Activated CD4-positive, alpha-beta memory T cell treated with anti-CD3 and anti-CD28 coated beads, Interleukin-2, amount 10 ng/mL, durations not matched to agents 7 days and 5 days (primary cell): ENCODE data around the gene RNF224. TPM values are rescaled to one million over a fixed set of nuclear protein-coding genes. Genes with fewer than 3 reads are reported as not detected.

Source experiments
- CTCF ChIA-PET: fragments of 350-600 bp; sonication (Branson Sonifier 250); formaldehyde crosslinking; loops from one replicate; lab custom pipeline; 2021; ENCODE audit warnings: antibody characterized with exemption, inconsistent platforms; lab: Charles Lee
- POLR2A ChIA-PET: fragments of 350-600 bp; sonication (Branson Sonifier 250); formaldehyde crosslinking; loops from one replicate; lab custom pipeline; 2021; ENCODE audit warnings: antibody characterized with exemption; lab: Charles Lee
- DNase-seq: peaks from one replicate; pipeline ENCODE4 v3.0.0-alpha.2; 2020
- H3K27ac Mint-ChIP-seq: one replicate; pipeline ENCODE4 v1.8.0; 2021; ENCODE audit warnings: mild to moderate bottlenecking, mixed read lengths
- H3K27me3 Mint-ChIP-seq: one replicate; pipeline ENCODE4 v1.8.0; 2021; ENCODE audit warnings: mixed read lengths
- H3K36me3 Mint-ChIP-seq: one replicate; pipeline ENCODE4 v1.8.0; 2021; ENCODE audit warnings: low read depth, mixed read lengths
- H3K4me1 Mint-ChIP-seq: one replicate; pipeline ENCODE4 v1.8.0; 2021; ENCODE audit warnings: mixed read lengths
- H3K4me3 Mint-ChIP-seq: one replicate; pipeline ENCODE4 v1.8.0; 2021; ENCODE audit warnings: mild to moderate bottlenecking, mixed read lengths
- H3K9me3 Mint-ChIP-seq: one replicate; pipeline ENCODE4 v1.8.0; 2021; ENCODE audit warnings: mixed read lengths
- total RNA-seq, 2 experiments: library from RNA; stranded (reverse); gene quantifications; one replicate each; pipeline ENCODE4 v1.2.3, GENCODE V29; 2021

RNF224 gene
- total RNA-seq, 2 experiments from 2014 or later, result 0.20 TPM; not detected in 1

GRCh38 chr9:137205126-137206069, 21.9 kb upstream of the RNF224 start, which contains the start of the genes NDOR1 and TMEM203:
TSS of gene NDOR1 (plus strand) at chr9:137205700. CDS start at chr9:137205778, 78 bp downstream.
TSS of gene TMEM203 (minus strand) at chr9:137205648. CDS start at chr9:137205414, 234 bp downstream.
- H3K4me1 Mint-ChIP-seq, result peaks cover 58% of the 10 kb centered on the region
- POLR2A ChIA-PET, result interaction anchor here (0.6 to 7.9 kb wide), 17 partner anchors 9 to 134 kb away, joined by 3 to 97 read pairs (median 4); partner anchors contain the start of genes ANAPC2, CYSRT1, DPP7 and NELFB
- H3K4me3 Mint-ChIP-seq, result peak within 1 kb of the TSS; percentile 92
- peak within 1 kb of the TSS; percentile 90 for H3K27ac Mint-ChIP-seq
- DNase-seq, result peak; percentile 94
- H3K36me3 Mint-ChIP-seq, result peaks cover 22% of the 10 kb centered on the region
- no peaks in the 10 kb centered on the region for H3K27me3 Mint-ChIP-seq
- H3K9me3 Mint-ChIP-seq, result no peaks in the 10 kb centered on the region
- CTCF ChIA-PET, result interaction anchor here (1.5 to 2.6 kb wide), 4 partner anchors 16 to 22 kb away, joined by 3 to 8 read pairs (median 6); partner anchors contain the start of genes RNF208 and RNF224

- Mint-ChIP-seq H3K4me1 (peaks cover 49% of the 10 kb centered on the region), H3K27ac (peak overlapping the region; percentile 90), H3K27me3 (no peaks in the 10 kb centered on the region), H3K4me3 (peak overlapping the region; percentile 92), H3K36me3 (peaks cover 24% of the 10 kb centered on the region), H3K9me3 (no peaks in the 10 kb centered on the region)
- ChIA-PET CTCF (interaction anchor here (0.8 to 1.2 kb wide), 2 partner anchors 18 to 88 kb away, joined by 3 read pairs; partner anchors contain the start of gene SSNA1), POLR2A (interaction anchor here (1.1 to 7.9 kb wide), 8 partner anchors 11 to 92 kb away, joined by 3 to 97 read pairs (median 11); partner anchors contain the start of genes ANAPC2, CYSRT1, DPP7 and RNF208)
- no peak for DNase-seq
These were observed 20.7 kb upstream of the RNF224 start for GRCh38 chr9:137206602-137207001.

- peaks cover 23% of the 10 kb centered on the region for H3K36me3 Mint-ChIP-seq
- no peaks in the 10 kb centered on the region for H3K27me3 Mint-ChIP-seq
- DNase-seq, result no peak
- ChIA-PET CTCF (no interaction called here), POLR2A (no interaction called here)
- no peaks in the 10 kb centered on the region for H3K9me3 Mint-ChIP-seq
- no peak overlapping the region for H3K4me3 Mint-ChIP-seq
- H3K27ac Mint-ChIP-seq, result no peak overlapping the region
- peaks cover 17% of the 10 kb centered on the region for H3K4me1 Mint-ChIP-seq
These were observed 15.8 kb upstream of the RNF224 start for GRCh38 chr9:137211532-137211931.

GRCh38 chr9:137212520-137212919, 14.8 kb upstream of the RNF224 start:
- H3K4me1 Mint-ChIP-seq, result peaks cover 7% of the 10 kb centered on the region
- ChIA-PET CTCF (no interaction called here), POLR2A (interaction anchor here (0.7 kb wide), 1 partner anchor 10 kb away, joined by 4 read pairs; the partner anchor contains the start of gene RNF208)
- peaks cover 13% of the 10 kb centered on the region for H3K36me3 Mint-ChIP-seq
- H3K9me3 Mint-ChIP-seq, result no peaks in the 10 kb centered on the region
- no peak overlapping the region for H3K27ac Mint-ChIP-seq
- H3K27me3 Mint-ChIP-seq, result no peaks in the 10 kb centered on the region
- DNase-seq, result no peak
- no peak overlapping the region for H3K4me3 Mint-ChIP-seq

- DNase-seq, result no peak
- H3K4me1 Mint-ChIP-seq, result peaks cover 5% of the 10 kb centered on the region
- H3K36me3 Mint-ChIP-seq, result peaks cover 9% of the 10 kb centered on the region
- H3K27ac Mint-ChIP-seq, result no peak overlapping the region
- POLR2A ChIA-PET, result interaction anchor here (0.7 to 1.4 kb wide), 2 partner anchors 9 kb away, joined by 4 read pairs; partner anchors contain the start of gene RNF208
- H3K9me3 Mint-ChIP-seq, result no peaks in the 10 kb centered on the region
- H3K4me3 Mint-ChIP-seq, result no peak overlapping the region
- CTCF ChIA-PET, result no interaction called here
- H3K27me3 Mint-ChIP-seq, result no peaks in the 10 kb centered on the region
These were observed 13.9 kb upstream of the RNF224 start for GRCh38 chr9:137213160-137214060.

GRCh38 chr9:137214620-137215019, 12.7 kb upstream of the RNF224 start:
- ChIA-PET POLR2A (interaction anchor here (0.7 to 1.4 kb wide), 2 partner anchors 9 to 10 kb away, joined by 3 to 4 read pairs; no protein-coding TSS in a partner anchor), CTCF (interaction anchor here (1.6 kb wide), 1 partner anchor 22 kb away, joined by 3 read pairs; no protein-coding TSS in a partner anchor)
- H3K36me3 Mint-ChIP-seq, result peaks cover 6% of the 10 kb centered on the region
- H3K9me3 Mint-ChIP-seq, result no peaks in the 10 kb centered on the region
- H3K4me3 Mint-ChIP-seq, result no peak overlapping the region
- no peaks in the 10 kb centered on the region for H3K27me3 Mint-ChIP-seq
- H3K4me1 Mint-ChIP-seq, result peaks cover 1% of the 10 kb centered on the region
- H3K27ac Mint-ChIP-seq, result no peak overlapping the region
- DNase-seq, result no peak

- Mint-ChIP-seq H3K36me3 (peaks cover 6% of the 10 kb centered on the region), H3K9me3 (no peaks in the 10 kb centered on the region), H3K27me3 (no peaks in the 10 kb centered on the region), H3K4me1 (peaks cover 1% of the 10 kb centered on the region), H3K27ac (no peak overlapping the region), H3K4me3 (no peak overlapping the region)
- CTCF ChIA-PET, result interaction anchor here (1.6 kb wide), 1 partner anchor 21 kb away, joined by 3 read pairs; no protein-coding TSS in a partner anchor
- no peak for DNase-seq
- POLR2A ChIA-PET, result interaction anchor here (0.7 to 1.4 kb wide), 3 partner anchors 8 to 15 kb away, joined by 3 to 4 read pairs (median 4); partner anchors contain the start of gene TPRN
These were observed 11.9 kb upstream of the RNF224 start for GRCh38 chr9:137215196-137215986.

- Mint-ChIP-seq H3K27ac (no peak overlapping the region), H3K9me3 (no peaks in the 10 kb centered on the region), H3K4me3 (no peak overlapping the region), H3K4me1 (peaks cover 1% of the 10 kb centered on the region), H3K36me3 (peaks cover 3% of the 10 kb centered on the region), H3K27me3 (no peaks in the 10 kb centered on the region)
- ChIA-PET CTCF (interaction anchor here (1.3 kb wide), 1 partner anchor 20 kb away, joined by 3 read pairs; no protein-coding TSS in a partner anchor), POLR2A (interaction anchor here (1.3 to 1.6 kb wide), 2 partner anchors 16 to 26 kb away, joined by 3 to 4 read pairs; partner anchors contain the start of gene TPRN)
- DNase-seq, result no peak
These were observed 10.9 kb upstream of the RNF224 start for GRCh38 chr9:137216188-137216965.

GRCh38 chr9:137217276-137218211, 9.8 kb upstream of the RNF224 start:
- H3K4me3 Mint-ChIP-seq, result no peak overlapping the region
- H3K9me3 Mint-ChIP-seq, result no peaks in the 10 kb centered on the region
- peaks cover 1% of the 10 kb centered on the region for H3K4me1 Mint-ChIP-seq
- POLR2A ChIA-PET, result interaction anchor here (1.6 to 8.2 kb wide), 2 partner anchors 10 to 25 kb away, joined by 3 to 97 read pairs; partner anchors contain the start of genes NDOR1 and TMEM203
- H3K36me3 Mint-ChIP-seq, result peaks cover 3% of the 10 kb centered on the region
- H3K27ac Mint-ChIP-seq, result no peak overlapping the region
- no peak for DNase-seq
- H3K27me3 Mint-ChIP-seq, result no peaks in the 10 kb centered on the region
- CTCF ChIA-PET, result interaction anchor here (1.3 kb wide), 1 partner anchor 19 kb away, joined by 3 read pairs; no protein-coding TSS in a partner anchor

GRCh38 chr9:137218212-137218753, 9.0 kb upstream of the RNF224 start:
- POLR2A ChIA-PET, result interaction anchor here (1.2 to 8.2 kb wide), 3 partner anchors 11 to 24 kb away, joined by 3 to 97 read pairs (median 4); partner anchors contain the start of genes NDOR1, TMEM203 and TUBB4B
- no peak for DNase-seq
- CTCF ChIA-PET, result no interaction called here
- H3K36me3 Mint-ChIP-seq, result no peaks in the 10 kb centered on the region
- no peaks in the 10 kb centered on the region for H3K9me3 Mint-ChIP-seq
- no peak overlapping the region for H3K27ac Mint-ChIP-seq
- no peaks in the 10 kb centered on the region for H3K27me3 Mint-ChIP-seq
- H3K4me1 Mint-ChIP-seq, result peaks cover 6% of the 10 kb centered on the region
- no peak overlapping the region for H3K4me3 Mint-ChIP-seq
